AML-193 (cell line): Measurements from ENCODE around the gene SUPT20H.

Source experiments
- DNase-seq, 2 experiments: peaks; one replicate each; lab custom pipeline; 2025; lab: John Stamatoyannopoulos, UW

The SUPT20H gene

DNA sequence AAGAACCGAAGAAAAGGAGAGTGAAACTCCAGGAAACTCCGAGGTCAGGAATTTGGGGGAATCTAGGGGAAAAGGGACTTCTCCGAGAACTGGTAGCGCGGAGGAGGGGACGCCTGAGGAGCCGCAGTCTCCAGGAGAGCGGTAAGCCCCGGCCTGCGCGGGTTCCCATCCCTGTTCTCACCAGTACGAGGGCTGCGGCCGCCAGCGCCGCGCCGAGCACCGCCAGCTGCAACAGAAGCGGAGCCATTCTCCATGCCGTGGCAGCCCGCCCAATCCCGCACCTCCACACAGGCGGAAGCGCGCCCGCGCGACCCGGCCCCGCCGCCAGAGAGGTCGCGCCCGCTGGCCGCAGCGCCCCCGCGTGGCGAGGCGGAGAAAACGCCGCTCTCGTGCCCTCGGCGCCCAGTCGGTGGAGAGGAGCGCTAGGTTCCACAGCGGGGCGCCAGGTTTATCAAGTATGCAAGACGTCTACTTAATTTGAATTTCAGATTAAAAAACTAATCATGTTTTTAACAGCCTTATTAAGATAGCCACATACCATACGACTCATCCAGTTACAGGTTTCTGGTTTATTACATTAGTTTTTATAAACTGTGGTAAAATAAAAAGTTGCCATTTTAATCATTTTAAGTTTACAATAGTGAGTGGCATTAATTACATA, 60.3 kb downstream of the SUPT20H start, which contains the start of gene ALG5:
Gene ALG5 (minus strand): TSS at position 287 of the 661 bp plus-strand sequence. CDS start 40 bp downstream, at position 247.
- peak; percentile 86 to 91 for DNase-seq

DNA sequence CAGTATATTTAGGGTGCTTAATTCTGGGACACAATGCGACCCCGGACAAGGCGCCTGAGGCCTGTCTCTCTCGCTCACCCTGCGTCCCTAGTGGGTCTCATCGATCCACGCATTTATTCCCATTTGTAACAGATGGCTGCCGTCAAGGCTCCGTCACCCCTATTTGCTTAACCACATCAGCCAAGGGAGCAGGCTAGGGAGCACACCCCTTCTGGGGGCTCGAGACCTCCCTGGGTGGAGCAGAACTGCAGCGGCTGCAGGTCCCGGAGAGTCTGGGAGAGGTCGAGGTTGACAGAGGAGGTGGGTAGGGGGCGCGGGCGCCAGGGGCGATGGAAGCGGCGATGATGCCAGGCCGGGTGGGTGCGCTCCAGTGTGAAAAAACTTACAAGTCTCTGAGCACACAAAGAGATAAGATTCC, 60.9 kb downstream of the SUPT20H start:
- DNase-seq, result no peak

DNA sequence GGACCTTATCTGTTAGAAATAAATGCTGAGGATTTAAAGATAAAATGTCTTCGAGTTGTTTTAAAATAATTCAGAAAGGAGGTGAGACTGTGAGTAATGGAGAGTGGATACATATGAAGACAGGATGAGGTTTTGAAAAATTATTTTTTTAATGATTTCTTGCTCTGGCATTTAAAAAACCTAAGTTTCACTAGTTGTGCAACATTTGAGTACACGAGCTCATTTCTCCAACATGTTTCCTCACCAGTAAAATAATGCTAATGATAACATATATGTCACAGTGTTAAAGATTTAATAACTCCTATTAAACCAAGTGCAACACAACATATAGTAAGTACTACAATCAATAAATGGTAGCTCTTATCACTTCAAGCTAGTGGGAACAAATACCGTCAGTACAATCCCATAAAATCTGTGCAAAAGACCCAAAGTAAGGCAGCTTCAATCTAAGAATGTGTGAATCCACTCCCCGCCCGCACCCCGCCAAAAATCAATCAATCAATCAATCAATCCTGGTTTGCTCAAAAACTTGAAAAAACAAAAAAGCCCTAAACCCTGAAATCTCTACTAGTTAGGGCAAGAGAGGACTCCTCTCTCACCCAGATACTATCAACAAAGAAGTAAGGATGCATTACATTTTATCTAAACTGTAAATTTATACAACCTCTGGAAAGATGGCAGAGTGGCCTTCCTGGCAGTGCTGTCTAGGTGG, 61.6 kb downstream of the SUPT20H start:
- no peak for DNase-seq

DNA sequence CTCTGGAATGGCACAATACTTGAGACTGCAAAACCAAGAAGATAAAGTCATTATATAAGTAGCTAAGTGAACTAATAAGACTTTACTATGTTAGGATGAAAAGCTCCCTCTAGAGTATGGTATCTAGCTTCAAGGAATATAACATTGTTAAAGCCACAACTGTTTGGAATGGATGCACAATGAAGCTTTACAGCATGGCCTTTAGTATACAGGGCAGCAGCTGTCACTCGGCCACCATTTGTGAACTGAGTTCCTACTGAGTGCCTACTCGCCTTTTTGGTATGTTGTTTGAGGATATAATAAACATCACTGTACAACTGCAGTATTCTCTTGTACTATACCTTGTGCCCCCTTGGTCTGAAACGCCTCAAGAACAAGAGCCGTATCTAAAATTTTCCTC, 67.1 kb downstream of the SUPT20H start:
- no peak for DNase-seq

GRCh38 chr13:36986462-36987240, 72.8 kb downstream of the SUPT20H start:
- DNase-seq, result no peak

DNA sequence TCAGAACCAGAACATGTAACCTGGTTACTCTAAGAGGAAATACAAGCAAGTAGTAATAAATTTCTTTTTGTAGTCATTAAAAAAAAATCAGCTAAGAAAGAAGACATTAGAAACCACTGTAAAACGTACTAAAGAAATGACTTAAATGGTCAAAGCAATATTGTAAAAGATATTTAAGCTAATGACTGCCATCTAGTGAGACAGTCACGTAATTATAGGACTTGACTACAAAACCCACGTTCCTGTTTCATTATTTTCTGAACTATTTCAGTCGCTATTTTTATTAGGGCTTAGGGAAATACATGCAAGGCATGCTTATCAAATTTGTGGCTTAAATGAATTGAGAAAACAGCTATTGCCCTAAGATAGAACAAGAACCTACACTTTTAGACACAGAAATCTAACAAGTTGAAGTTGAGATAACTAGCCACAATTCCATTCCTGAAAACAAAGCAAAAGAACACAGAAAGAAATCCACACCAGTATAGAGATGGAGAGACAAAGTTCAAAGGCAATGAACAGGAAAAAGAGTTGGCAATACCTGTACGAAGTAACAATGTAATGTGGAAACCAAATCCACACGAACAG, 78.2 kb downstream of the SUPT20H start:
- DNase-seq, result peak; percentile 74 to 77

DNA sequence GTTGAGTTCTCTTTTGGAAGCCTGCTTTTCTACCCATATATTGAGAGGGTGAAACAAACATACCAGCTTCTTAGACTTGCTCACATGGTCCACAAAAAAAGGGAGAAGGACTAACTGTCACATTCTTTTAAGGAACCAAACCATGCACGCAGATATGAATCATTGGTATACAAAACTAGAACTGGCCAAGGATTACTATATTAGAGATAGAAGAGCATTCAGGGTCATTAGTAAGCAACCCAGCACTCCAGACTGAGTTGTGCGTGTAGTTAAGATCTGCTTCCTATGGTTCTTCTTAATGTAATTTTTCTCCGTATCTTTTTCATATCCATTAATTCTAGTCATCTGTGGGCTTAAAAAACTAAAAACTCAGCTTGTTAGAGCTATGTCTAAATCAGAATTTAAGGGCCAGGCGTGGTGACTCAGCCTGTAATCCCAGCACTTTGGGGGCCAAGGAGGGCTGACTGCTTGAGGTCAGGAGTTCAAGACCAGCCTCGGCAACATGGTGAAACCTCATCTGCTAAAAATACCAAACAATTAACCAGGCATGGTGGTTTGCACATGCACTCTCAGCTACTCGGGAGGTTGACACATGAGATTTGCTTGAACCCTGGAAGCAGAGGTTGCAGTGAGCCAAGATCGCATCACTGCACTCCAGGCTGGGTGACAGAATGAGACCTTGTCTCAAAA, 80.0 kb downstream of the SUPT20H start:
- no peak for DNase-seq

DNA sequence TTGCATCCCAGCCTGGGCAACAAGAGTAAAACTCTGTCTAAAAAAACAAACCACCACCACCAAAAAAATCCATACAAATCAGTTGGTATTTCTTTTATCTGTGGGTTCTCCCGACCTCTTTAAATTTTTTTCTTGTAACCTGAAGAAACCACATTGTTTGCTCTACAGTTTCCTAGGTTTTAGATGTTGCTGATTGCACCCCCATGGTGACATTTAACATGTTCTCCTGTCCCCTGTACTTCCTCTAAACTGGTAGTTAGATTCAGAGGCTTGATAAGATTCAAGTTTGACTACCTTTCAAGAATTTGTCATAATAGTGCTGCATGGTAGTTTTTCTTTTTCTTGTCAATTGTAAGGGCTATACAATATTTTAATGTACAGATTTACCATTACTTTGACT, 84.3 kb downstream of the SUPT20H start:
- DNase-seq, result no peak

- peak in 1 of 2 experiments; percentile 21 for DNase-seq
Measured at GRCh38 chr13:36973621-36974295, 85.7 kb downstream of the SUPT20H start.

GRCh38 chr13:36973009-36973408, 86.5 kb downstream of the SUPT20H start:
- DNase-seq, result no peak

DNA sequence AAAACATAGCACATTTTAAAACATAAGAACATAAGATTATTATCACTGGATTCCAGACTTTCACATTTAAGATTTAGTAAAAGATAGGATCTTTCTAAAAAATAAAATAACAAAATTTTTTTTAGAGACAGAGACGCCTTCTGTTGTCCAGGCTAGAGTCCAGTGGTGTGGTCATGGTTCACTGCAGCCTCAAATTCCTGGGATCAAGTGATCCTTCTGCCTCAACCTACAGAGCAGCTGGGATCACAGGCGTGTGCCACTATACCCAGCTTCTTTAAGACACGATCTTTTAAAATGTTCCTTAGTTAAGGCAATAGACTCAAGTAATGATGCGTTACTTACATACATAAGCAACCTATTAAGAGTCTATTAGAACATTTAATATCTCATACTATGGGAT, 93.1 kb downstream of the SUPT20H start:
- DNase-seq, result no peak

GRCh38 chr13:36965767-36966166, 93.7 kb downstream of the SUPT20H start:
- no peak for DNase-seq

DNA sequence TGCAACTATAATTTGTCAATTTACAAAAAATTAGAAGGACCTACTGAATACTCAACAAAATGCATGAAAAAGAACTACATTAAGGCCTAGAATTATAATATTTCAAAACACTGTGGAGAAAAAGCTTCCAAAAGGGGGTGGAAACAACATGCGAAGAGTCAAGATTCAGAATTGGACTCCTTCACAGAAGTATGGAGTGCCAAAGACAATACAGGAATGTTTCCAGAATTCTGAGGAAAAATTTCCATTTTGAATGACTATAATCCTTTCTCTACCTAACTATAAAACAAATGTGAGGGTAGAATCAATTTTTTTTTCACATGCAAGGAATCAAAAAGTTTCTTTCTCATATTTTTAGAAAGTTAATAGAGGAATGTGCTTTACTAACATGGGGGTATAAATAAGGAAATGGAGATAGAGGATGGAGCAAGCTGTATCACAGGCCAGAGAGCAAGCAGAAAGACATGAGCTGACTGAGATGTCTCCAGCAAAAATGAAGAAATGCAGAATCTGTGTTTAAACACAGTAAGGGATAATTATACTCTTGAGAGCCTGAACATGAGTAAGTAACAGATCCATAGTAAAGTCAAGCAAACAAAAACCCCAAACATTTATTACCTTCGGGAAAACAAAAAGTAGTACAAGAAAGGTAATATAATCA, 99.9 kb downstream of the SUPT20H start:
- DNase-seq, result no peak
